Psoas muscle (tissue), 8 donors: ENCODE data around the gene LRRC56. TPM values are rescaled to one million over a fixed set of nuclear protein-coding genes. Genes with fewer than 3 reads are reported as not detected.
A peak's percentile ranks its signal among the peaks of the same experiment; 100 is the strongest.

Experiments used
- ATAC-seq, 4 donors: fragments of 200-7000 bp; cut with Tn5 transposase; one replicate each; pipeline ENCODE4 v1.9.1; 2020; ENCODE audit warnings: moderate library complexity in 3 of 4, mild to moderate bottlenecking in 2 of 4
- DNase-seq, 2 donors: peaks; one replicate each; pipeline ENCODE4 v3.0.0-alpha.2; 2020
- H3K27ac ChIP-seq: fragments of 200-600 bp; one replicate; pipeline ENCODE4 v1.8.0; 2022
- H3K27me3 ChIP-seq, 3 donors: fragments of 200-600 bp in 1 of 3; one replicate each; pipeline versions ENCODE4 v1.6.1 to v1.8.0; 2013 to 2022; ENCODE audit warnings: low read length in 2 of 3, mild to moderate bottlenecking in 2 of 3, moderate library complexity in 1 of 3; ENCODE audit not compliant: insufficient read depth in 3 of 3
- H3K36me3 ChIP-seq, 2 donors: fragments of 200-600 bp in 1 of 2; one replicate each; pipeline versions ENCODE4 v1.6.1 to v1.8.0; 2013 to 2022; ENCODE audit warnings: low read depth in 1 of 2, mild to moderate bottlenecking in 1 of 2, moderate library complexity in 1 of 2; ENCODE audit not compliant: insufficient read depth in 1 of 2
- H3K4me1 ChIP-seq: fragments of 200-600 bp; one replicate; pipeline ENCODE4 v1.8.0; 2022
- H3K4me3 ChIP-seq: fragments of 200-600 bp; one replicate; pipeline ENCODE4 v1.8.0; 2022; ENCODE audit warnings: mild to moderate bottlenecking
- H3K9me3 ChIP-seq: fragments of 200-600 bp; one replicate; pipeline ENCODE4 v1.8.0; 2022
- WGBS, 3 donors: extraction: QIAGEN DNeasy Blood & Tissue Kit; methylation state at CpG; one replicate each; pipeline versions ENCODE4 v1.1.6 to v1.1.7; 2013; 5-methylcytosine and 5-hydroxymethylcytosine counted together
- intact Hi-C, 2 donors: fragments of 100-400 bp; cut with DNase I; formaldehyde crosslinking; loops; one replicate each; pipeline versions ENCODE4 v1.11.0 to v1.14.2; 2022
- polyA plus RNA-seq, 3 donors: library from polyadenylated mRNA; stranded (reverse); fragments of 200-250 nt; gene quantifications; one replicate each; pipeline ENCODE4 v1.2.3, GENCODE V29; 2013
- total RNA-seq, 4 donors: library from RNA; stranded (reverse); fragmentation: NEBNext Ultra II Directional in 2 of 4; extraction: Animal tissue kit (Norgen Biotek cat#: 25700) in 2 of 4; gene quantifications; one replicate each; pipeline versions ENCODE4 v1.2.1 to v1.2.4, GENCODE V29; 2021 to 2023
- TF ChIP-seq, protein P1 (sequence below): fragments of 200-600 bp; IDR thresholded peaks from one replicate; pipeline ENCODE4 v1.8.0; 2022; ENCODE audit warnings: antibody characterized with exemption
- donor health status: healthy with polysubstance abuse.
- donor health status: DM: no; HTN: no; CAD: no; lungs with moderate emphysema.
- donor health status: Bipolar disorder and iron deficiency.
- donor health status: healthy.
- donor health status: DM: yes; HTN: yes; CAD: no.
- donor health status: DM: no; HTN: no; CAD: no.
- donor health status: DM: no; HTN: no; CAD: no.
- donor health status: DM: yes; HTN: yes; CAD: no.

LRRC56 gene
- total and polyA plus RNA-seq, 7 donors, result 0.30 to 0.84 (median 0.54) TPM; not detected in 1

- no peaks in the 10 kb centered on the region for H3K9me3 ChIP-seq
- H3K36me3 ChIP-seq, result no peaks in the 10 kb centered on the region
- H3K4me3 ChIP-seq, result peak overlapping the region; percentile 49
- peaks cover 0 to 64% (median 36%) of the 10 kb centered on the region in 3 donors for H3K27me3 ChIP-seq
- ATAC-seq, result peak; percentile 68 to 88 (median 80)
- TF ChIP-seq, protein P1, sequence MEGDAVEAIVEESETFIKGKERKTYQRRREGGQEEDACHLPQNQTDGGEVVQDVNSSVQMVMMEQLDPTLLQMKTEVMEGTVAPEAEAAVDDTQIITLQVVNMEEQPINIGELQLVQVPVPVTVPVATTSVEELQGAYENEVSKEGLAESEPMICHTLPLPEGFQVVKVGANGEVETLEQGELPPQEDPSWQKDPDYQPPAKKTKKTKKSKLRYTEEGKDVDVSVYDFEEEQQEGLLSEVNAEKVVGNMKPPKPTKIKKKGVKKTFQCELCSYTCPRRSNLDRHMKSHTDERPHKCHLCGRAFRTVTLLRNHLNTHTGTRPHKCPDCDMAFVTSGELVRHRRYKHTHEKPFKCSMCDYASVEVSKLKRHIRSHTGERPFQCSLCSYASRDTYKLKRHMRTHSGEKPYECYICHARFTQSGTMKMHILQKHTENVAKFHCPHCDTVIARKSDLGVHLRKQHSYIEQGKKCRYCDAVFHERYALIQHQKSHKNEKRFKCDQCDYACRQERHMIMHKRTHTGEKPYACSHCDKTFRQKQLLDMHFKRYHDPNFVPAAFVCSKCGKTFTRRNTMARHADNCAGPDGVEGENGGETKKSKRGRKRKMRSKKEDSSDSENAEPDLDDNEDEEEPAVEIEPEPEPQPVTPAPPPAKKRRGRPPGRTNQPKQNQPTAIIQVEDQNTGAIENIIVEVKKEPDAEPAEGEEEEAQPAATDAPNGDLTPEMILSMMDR, result peak; percentile 54
- peaks cover 5% of the 10 kb centered on the region for H3K4me1 ChIP-seq
- intact Hi-C loops, result loop anchor here (2.0 kb wide), 2 partner anchors 168 to 170 kb away; no protein-coding TSS in a partner anchor
- WGBS, 3 donors, result 11 to 17% (median 14%) methylated on average over 26 to 52 of the region's 60 CpGs
- no peak overlapping the region for H3K27ac ChIP-seq
- peak; percentile 64 to 79 for DNase-seq
These were observed 17.3 kb downstream of the LRRC56 start for GRCh38 chr11:554428-555226.

DNA sequence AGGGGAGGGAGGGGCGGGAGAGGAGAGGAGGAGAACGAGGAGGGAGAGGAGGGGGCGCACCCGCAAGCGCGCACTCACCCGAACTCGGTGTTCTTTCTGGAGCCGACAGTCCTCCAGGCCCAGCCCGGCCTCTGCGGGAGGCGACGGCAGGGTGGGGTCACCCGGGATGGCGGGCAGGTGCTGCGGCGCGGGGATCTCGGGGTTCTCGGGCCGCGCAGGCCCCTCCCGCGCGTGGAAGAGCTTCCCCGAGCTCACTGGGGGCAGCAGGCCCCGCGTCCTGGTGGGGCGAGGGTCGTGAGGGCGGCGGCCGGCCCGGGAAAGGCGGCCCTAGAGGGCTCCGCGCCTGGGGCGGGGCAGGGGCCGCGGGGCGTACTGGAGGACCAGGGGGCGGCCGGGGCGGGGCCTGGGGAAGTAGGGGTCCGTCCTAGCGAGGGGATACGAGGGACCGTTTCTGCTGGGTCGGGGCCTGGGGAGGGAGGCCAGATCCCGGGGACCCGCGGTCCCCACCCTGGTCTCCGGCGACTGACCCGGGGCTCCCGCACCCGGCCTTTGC, 18.0 kb downstream of the LRRC56 start:
- no peak overlapping the region for H3K27ac ChIP-seq
- TF ChIP-seq, protein P1, result no peak
- intact Hi-C loops, result loop anchor here (2.0 kb wide), 2 partner anchors 167 to 169 kb away; no protein-coding TSS in a partner anchor
- H3K4me1 ChIP-seq, result peaks cover 8% of the 10 kb centered on the region
- no peaks in the 10 kb centered on the region for H3K36me3 ChIP-seq
- WGBS, 3 donors, result 0 to 2% (median 1%) methylated on average over 14 to 56 of the region's 57 CpGs
- H3K9me3 ChIP-seq, result no peaks in the 10 kb centered on the region
- peaks cover 0 to 64% (median 36%) of the 10 kb centered on the region in 3 donors for H3K27me3 ChIP-seq
- DNase-seq (no peak), ATAC-seq (peak in 1 of 4 donors; percentile 21)
- peak overlapping the region; percentile 36 for H3K4me3 ChIP-seq

- no peaks in the 10 kb centered on the region for H3K9me3 ChIP-seq
- TF ChIP-seq, protein P1, result no peak
- peaks cover 0 to 64% (median 36%) of the 10 kb centered on the region in 3 donors for H3K27me3 ChIP-seq
- 9 to 12% (median 9%) methylated on average over 76 to 104 of the region's 104 CpGs for WGBS, 3 donors
- H3K4me3 ChIP-seq, result no peak overlapping the region
- no peak for DNase-seq
- peaks cover 11% of the 10 kb centered on the region for H3K4me1 ChIP-seq
- H3K27ac ChIP-seq, result no peak overlapping the region
- ATAC-seq, result no peak
- intact Hi-C loops, result loop anchor here (2.0 kb wide), 2 partner anchors 167 to 169 kb away; no protein-coding TSS in a partner anchor
- no peaks in the 10 kb centered on the region for H3K36me3 ChIP-seq
These were observed 18.7 kb downstream of the LRRC56 start for GRCh38 chr11:555780-556661.

DNA sequence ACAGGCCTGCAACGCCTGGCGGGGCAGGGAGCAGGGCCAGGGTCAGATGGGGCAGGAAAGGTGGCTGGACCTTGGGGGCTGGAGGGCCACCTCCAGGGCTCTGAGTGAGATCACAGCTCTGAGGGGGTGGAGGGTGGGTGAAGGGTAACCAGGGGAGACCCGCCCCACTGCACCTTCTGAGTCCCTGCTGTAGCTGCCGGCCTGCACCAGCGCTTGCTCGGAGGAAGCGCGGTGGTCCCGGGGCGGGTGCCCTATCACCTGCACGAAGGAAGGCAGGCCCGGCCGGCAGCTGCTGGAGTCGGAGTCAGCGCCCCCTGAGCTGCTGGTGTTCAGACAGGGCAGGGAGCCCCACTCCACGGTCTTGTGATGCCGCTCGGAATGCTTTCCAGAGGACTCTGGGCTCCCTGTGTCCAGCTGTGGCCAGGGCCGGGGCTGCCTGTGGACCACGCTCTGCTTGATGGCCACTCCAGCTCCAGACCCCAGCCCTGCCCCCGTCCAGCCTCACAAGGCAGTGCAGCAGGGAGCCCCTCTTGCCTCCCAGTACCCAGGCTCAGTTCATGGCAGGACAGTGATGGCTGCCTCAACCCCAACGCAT, 19.4 kb downstream of the LRRC56 start:
- H3K4me3 ChIP-seq, result no peak overlapping the region
- ATAC-seq (no peak), DNase-seq (no peak)
- intact Hi-C loops, result no loop called here
- peaks cover 15% of the 10 kb centered on the region for H3K4me1 ChIP-seq
- no peaks in the 10 kb centered on the region for H3K36me3 ChIP-seq
- H3K27me3 ChIP-seq, result peaks cover 0 to 58% (median 36%) of the 10 kb centered on the region in 3 donors
- no peaks in the 10 kb centered on the region for H3K9me3 ChIP-seq
- TF ChIP-seq, protein P1, result no peak
- no peak overlapping the region for H3K27ac ChIP-seq
- 74 to 88% (median 79%) methylated on average over 15 to 22 of the region's 22 CpGs for WGBS, 3 donors
